ENCODE results near the gene VEGFC.

GRCh38 chr4:176758323-176758722, 34.4 kb downstream of the VEGFC start:
- TF ChIP-seq CTCF (IDR thresholded peaks at IDR 0.05) = no peak
- no peak for TF ChIP-seq POLR2A (IDR thresholded peaks at IDR 0.05)

All from Peyer's patch (tissue), 4 donors.